ENCODE data around the gene GRK5. TPM values are rescaled to one million over a fixed set of nuclear protein-coding genes. Genes with fewer than 3 reads are reported as not detected.

GRK5 gene
- total RNA-seq, 4 donors from 2014 or later: 43.5 to 61.7 (median 48.9) TPM

DNA sequence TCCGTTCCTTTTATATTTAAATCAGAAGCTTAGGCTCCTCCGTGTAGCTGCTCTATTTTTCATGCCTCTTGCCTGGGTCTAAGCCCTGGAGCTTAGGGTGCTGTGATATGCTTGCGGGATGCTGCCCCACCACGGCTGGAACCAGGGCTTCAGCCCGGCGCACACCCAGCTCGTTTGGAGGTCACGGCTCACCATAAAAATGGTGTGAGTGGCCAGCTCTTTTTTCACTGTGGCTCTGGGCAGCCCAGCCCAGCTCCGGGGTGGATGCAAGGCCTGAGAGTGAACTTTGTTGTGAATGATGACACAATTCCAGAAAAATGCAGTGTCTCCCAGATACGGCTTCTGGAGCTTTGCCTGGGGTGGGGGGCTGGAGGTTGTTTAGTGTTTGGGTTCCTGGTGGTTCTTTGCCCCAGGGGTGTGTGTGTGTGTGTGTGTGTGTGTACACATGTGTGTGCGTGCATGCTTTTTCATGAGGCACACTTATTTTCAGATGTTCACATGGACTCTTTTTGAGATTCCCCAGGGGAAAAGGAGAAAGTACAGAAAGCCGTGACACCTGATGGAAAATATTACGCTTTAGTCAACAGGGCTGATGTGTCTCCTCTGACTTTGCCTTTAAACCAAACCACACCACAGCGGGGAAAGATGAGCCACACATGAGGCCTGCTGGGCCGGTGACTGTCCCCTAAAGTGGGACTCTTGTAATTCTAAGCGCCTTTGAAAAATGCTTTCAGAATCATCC, 46.2 kb downstream of the GRK5 start:
- H3K27me3 ChIP-seq: no peaks in the 10 kb centered on the region
- TF ChIP-seq EP300 (IDR thresholded peaks at IDR 0.05): peak in 1 of 2 donors; percentile 91
- TF ChIP-seq POLR2A (IDR thresholded peaks at IDR 0.05): no peak
- TF ChIP-seq CTCF (IDR thresholded peaks at IDR 0.05): peak in 1 of 5 experiments; percentile 15
- peak overlapping the region; percentile 75 to 93 (median 84) for H3K27ac ChIP-seq
- 29 to 37% methylated on average over 15 to 16 of the region's 16 CpGs for WGBS, 2 donors
- peak; percentile 77 to 79 for DNase-seq (ENCODE audit: low spot score in 2 of 2)
- H3K4me3 ChIP-seq: no peak overlapping the region
- no peaks in the 10 kb centered on the region for H3K36me3 ChIP-seq
- H3K4me1 ChIP-seq: peaks cover 0 to 80% (median 63%) of the 10 kb centered on the region in 4 donors
- H3K9me3 ChIP-seq: no peaks in the 10 kb centered on the region

DNA sequence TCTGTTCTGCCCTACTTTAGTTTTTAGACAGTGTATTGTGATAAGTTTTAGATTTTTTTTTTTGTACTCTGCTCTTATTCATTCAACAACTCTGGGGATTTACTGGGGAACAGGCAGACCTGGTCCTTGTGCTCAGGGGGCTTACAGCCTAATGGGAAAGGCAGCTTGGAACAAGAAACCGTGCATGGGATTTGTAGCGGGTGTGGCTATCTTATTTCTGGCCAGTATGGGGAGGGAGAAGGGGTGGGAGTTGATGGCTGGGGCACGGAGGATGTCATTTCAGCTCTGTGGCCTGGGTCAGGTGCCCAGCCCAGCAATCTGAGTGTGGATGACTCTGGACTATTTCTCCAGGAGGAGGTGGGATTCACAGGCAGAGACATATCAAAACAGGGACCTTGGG, 47.0 kb downstream of the GRK5 start:
- Histone ChIP-seq H3K4me1 (peaks cover 0 to 84% (median 63%) of the 10 kb centered on the region in 4 donors), H3K9me3 (no peaks in the 10 kb centered on the region), H3K27ac (peak overlapping the region; percentile 75 to 93 (median 84)), H3K4me3 (no peak overlapping the region), H3K27me3 (no peaks in the 10 kb centered on the region), H3K36me3 (no peaks in the 10 kb centered on the region)
- no peak for DNase-seq (ENCODE audit: low spot score in 2 of 2)
- WGBS, 2 donors: 59% methylated on average over 3 of the region's 3 CpGs
- TF ChIP-seq POLR2A (IDR thresholded peaks at IDR 0.05): no peak
- no peak for TF ChIP-seq CTCF (IDR thresholded peaks at IDR 0.05)
- TF ChIP-seq EP300 (IDR thresholded peaks at IDR 0.05): no peak

DNA sequence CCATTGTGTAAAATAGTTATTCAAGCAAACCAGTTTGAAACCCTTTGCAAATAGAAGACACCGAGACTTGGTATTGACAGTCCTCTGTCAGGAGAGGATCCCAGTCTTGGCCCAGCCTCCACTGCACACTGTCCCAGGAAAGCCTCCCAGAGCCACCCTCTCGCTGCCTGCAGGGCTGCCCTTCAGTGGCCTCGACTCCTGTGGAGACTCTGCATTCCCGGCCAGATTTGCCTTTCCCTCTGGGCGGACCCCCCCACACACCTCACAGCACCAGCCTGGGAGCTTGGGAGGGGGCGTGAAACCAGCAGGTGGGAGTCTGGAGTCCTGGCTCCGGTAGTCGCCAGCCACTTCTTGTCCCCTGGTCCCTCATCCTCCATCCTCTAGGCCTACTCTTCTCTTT, 48.7 kb downstream of the GRK5 start:
- no peak for DNase-seq (ENCODE audit: low spot score in 2 of 2)
- Histone ChIP-seq H3K4me1 (peaks cover 0 to 69% (median 51%) of the 10 kb centered on the region in 4 donors), H3K4me3 (no peak overlapping the region), H3K36me3 (no peaks in the 10 kb centered on the region), H3K9me3 (no peaks in the 10 kb centered on the region), H3K27me3 (no peaks in the 10 kb centered on the region), H3K27ac (peak overlapping the region; percentile 60 to 93 (median 80))
- TF ChIP-seq EP300 (IDR thresholded peaks at IDR 0.05) (no peak), CTCF (IDR thresholded peaks at IDR 0.05) (no peak), POLR2A (IDR thresholded peaks at IDR 0.05) (no peak)
- WGBS, 2 donors: 81 to 93% methylated on average over 8 of the region's 8 CpGs

DNA sequence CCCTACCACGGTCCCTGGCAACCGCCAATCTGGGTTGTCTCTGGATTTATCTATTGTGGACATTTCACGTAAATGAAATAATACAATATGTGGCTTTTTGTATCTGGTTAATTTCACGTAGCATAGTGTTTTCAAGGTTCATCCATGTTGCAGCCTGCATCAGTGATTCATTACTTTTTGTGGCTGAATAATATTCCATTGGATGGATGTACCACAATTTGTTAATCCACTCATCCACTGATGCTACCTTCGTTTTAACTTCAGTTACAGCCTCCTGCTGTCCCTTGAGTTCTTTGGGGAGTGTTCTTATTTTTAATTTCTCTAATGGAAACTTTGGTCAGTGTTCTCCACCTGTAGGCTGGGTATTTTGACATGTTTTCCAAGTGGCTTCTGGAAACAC, 49.5 kb downstream of the GRK5 start:
- H3K4me1 ChIP-seq: peaks cover 0 to 61% (median 42%) of the 10 kb centered on the region in 4 donors
- no peak overlapping the region for H3K4me3 ChIP-seq
- H3K27me3 ChIP-seq: no peaks in the 10 kb centered on the region
- no peaks in the 10 kb centered on the region for H3K36me3 ChIP-seq
- H3K27ac ChIP-seq: peak overlapping the region in 1 of 4 donors; percentile 26
- WGBS, 2 donors: 95 to 97% methylated on average over 5 of the region's 5 CpGs
- TF ChIP-seq CTCF (IDR thresholded peaks at IDR 0.05) (no peak), POLR2A (IDR thresholded peaks at IDR 0.05) (no peak), EP300 (IDR thresholded peaks at IDR 0.05) (no peak)
- no peak for DNase-seq (ENCODE audit: low spot score in 2 of 2)
- H3K9me3 ChIP-seq: no peaks in the 10 kb centered on the region

- 42 to 52% methylated on average over 4 of the region's 4 CpGs for WGBS, 2 donors
- TF ChIP-seq CTCF (IDR thresholded peaks at IDR 0.05) (no peak), POLR2A (IDR thresholded peaks at IDR 0.05) (no peak), EP300 (IDR thresholded peaks at IDR 0.05) (no peak)
- peaks cover 0 to 50% (median 32%) of the 10 kb centered on the region in 4 donors for H3K4me1 ChIP-seq
- no peaks in the 10 kb centered on the region for H3K27me3 ChIP-seq
- H3K9me3 ChIP-seq: no peaks in the 10 kb centered on the region
- H3K36me3 ChIP-seq: no peaks in the 10 kb centered on the region
- H3K27ac ChIP-seq: peak overlapping the region in 2 of 4 donors; percentile 30 to 40
- H3K4me3 ChIP-seq: no peak overlapping the region
- no peak for DNase-seq (ENCODE audit: low spot score in 2 of 2)
Observed at GRCh38 chr10:119257899-119258419, 50.6 kb downstream of the GRK5 start.

All from tibial nerve (tissue), 4 donors.